SK-N-MC (cell line): ENCODE measurements around the gene ANKRD11.
"Not testable (repeated sequence)": the region's sequence is repeated elsewhere in the genome, so short reads cannot be mapped to it uniquely, and the experiment has no call there.

Experiments
- EZH2 ChIP-seq: fragments of 200-600 bp; sonication (generic); IDR thresholded peaks from one replicate; pipeline ENCODE4 v1.6.1; 2017; ENCODE audit warnings: antibody characterized with exemption
- POLR2AphosphoS5 ChIP-seq: IDR thresholded peaks from 2 replicates; pipeline ENCODE4 v1.6.1; 2012; ENCODE audit warnings: mild to moderate bottlenecking, low read depth, low read length, borderline replicate concordance

GRCh38 chr16:89428605-89429004 lies 61.8 kb downstream of the ANKRD11 start:
- TF ChIP-seq POLR2AphosphoS5, EZH2: not testable (repeated sequence)
